ENCODE data around the gene CDKN2A. TPM values are rescaled to one million over a fixed set of nuclear protein-coding genes. Genes with fewer than 3 reads are reported as not detected.

The CDKN2A gene
- total RNA-seq, 2 donors from 2014 or later: 6.2 TPM; not detected in 1

DNA sequence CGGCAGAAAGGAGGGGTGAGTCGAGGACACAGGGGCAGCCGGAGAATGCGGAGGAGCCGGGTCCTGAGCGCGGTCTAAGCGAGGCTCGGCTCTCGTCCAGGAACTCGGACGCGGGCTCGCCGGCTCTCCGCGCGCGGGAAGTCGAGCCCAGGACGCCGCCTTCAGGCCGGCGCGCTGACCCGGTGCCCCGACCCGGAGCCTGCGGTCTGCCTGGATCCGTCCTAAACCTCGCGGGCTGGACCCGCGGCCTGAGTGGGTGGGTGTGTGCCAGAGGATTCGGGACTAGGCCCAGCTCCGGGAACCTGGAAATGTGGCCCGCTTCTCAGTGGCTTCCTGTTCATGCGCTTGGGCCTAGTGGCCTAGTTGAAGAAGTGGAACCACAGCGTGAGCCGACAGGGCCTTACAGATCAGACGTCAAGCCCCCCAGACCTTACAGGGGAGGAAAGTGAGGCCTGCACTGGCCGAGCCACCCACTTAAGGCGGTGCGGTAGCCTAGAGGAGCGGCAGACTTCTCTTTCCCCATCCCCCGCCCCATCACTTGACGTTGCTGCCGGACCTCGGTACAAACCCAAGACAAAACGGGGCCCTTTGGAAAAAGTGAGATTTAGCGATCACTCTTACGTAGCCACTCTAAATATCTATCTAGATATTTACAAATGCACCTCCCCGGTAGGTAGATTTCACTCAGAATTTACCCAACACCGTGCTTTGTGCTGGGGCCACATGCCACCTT, 1.6 kb upstream of the CDKN2A start:
- Histone ChIP-seq H3K36me3 (replicated peaks in 1 of 2; ENCODE audit: insufficient read depth in 1 of 2, low read depth in 2 of 2) (no peaks in the 10 kb centered on the region), H3K4me1 (peaks cover 17% of the 10 kb centered on the region), H3K4me3 (peak overlapping the region in 1 of 2 donors; percentile 86), H3K27ac (peak overlapping the region in 2 of 4 donors; percentile 51 to 81), H3K9me3 (no peaks in the 10 kb centered on the region), H3K27me3 (no peaks in the 10 kb centered on the region)
- peak in 3 of 4 donors; percentile 30 to 50 (median 38) for DNase-seq
- ATAC-seq: peak; percentile 62
- intact Hi-C loops (cut with DNase I): loop anchor here (10.0 kb wide), 1 partner anchor 61 kb away; no protein-coding TSS in a partner anchor
- TF ChIP-seq, protein P1, sequence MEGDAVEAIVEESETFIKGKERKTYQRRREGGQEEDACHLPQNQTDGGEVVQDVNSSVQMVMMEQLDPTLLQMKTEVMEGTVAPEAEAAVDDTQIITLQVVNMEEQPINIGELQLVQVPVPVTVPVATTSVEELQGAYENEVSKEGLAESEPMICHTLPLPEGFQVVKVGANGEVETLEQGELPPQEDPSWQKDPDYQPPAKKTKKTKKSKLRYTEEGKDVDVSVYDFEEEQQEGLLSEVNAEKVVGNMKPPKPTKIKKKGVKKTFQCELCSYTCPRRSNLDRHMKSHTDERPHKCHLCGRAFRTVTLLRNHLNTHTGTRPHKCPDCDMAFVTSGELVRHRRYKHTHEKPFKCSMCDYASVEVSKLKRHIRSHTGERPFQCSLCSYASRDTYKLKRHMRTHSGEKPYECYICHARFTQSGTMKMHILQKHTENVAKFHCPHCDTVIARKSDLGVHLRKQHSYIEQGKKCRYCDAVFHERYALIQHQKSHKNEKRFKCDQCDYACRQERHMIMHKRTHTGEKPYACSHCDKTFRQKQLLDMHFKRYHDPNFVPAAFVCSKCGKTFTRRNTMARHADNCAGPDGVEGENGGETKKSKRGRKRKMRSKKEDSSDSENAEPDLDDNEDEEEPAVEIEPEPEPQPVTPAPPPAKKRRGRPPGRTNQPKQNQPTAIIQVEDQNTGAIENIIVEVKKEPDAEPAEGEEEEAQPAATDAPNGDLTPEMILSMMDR (IDR thresholded peaks at IDR 0.05): peak in 3 of 7 experiments; percentile 11 to 23 (median 14)
- TF ChIP-seq POLR2A (IDR thresholded peaks at IDR 0.05): no peak
- WGBS, 2 donors: 20 to 34% methylated on average over 41 to 54 of the region's 54 CpGs

DNA sequence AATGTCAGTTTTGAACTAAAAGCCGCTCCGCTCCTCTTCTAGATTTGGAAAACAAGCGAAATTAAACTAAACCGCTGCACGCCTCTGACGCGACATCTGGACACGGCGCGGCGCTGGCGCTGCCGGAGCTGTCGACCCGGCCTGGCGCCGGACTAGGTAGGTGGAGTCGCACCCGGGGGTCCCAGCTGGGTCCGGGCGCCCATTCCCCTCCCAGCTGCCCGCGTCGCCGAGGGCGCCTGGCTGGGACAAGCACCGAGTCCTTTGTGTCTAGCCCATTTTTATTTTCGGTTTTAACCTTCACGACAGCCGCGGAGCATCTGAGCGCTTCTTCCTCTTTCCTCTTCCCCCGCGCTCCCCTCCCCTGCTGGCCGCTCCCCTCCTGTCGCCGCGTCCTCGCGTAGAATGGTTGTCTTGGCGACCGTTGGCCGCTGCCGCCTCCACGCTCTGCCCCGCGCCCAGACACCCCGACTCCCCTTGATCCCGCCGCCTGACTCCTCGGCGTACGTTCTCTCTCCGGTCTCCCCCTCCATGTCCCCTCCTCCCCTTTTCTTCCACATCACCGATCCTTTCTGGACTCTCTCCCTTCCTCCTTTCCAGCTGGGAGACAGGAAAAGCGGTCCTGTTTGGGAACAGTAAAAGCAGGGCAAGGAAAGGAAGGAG, 944 bp upstream of the CDKN2A start:
- peak in 2 of 3 donors; percentile 15 to 29 for TF ChIP-seq POLR2A (IDR thresholded peaks at IDR 0.05)
- TF ChIP-seq, protein P1 (IDR thresholded peaks at IDR 0.05): no peak
- Histone ChIP-seq H3K4me3 (peak overlapping the region; percentile 61 to 86), H3K27ac (peak overlapping the region in 3 of 4 donors; percentile 25 to 81 (median 51)), H3K36me3 (replicated peaks in 1 of 2; ENCODE audit: insufficient read depth in 1 of 2, low read depth in 2 of 2) (no peaks in the 10 kb centered on the region), H3K9me3 (no peaks in the 10 kb centered on the region), H3K27me3 (peaks cover 0 to 1% of the 10 kb centered on the region in 2 donors), H3K4me1 (peaks cover 17% of the 10 kb centered on the region)
- intact Hi-C loops (cut with DNase I): loop anchor here (10.0 kb wide), 1 partner anchor 60 kb away; no protein-coding TSS in a partner anchor
- ATAC-seq: peak; percentile 70
- 0% methylated on average over 56 of the region's 56 CpGs for WGBS, 2 donors
- peak; percentile 53 to 70 (median 56) for DNase-seq

DNA sequence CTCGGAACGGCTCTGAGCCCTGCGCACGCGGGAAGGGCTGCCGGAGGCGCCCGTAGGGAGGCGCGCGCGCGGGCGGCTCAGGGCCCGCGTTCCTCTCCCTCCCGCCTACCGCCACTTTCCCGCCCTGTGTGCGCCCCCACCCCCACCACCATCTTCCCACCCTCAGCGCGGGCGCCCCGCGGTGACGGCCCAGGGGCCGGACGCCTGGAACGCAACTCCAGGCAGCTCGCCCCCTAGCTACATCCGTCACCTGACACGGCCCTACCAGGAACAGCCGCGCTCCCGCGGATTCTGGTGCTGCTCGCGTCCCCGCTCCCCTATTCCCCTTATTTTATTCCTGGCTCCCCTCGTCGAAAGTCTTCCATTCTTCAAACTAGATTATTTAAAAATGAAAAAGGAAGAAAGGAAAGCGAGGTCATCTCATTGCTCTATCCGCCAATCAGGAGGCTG, 389 bp upstream of the CDKN2A start, which contains the start of gene CDKN2B-AS1:
Gene CDKN2B-AS1, plus strand, starts transcription at position 236 of the 450 bp plus-strand sequence.
- peak within 1 kb of the TSS in 3 of 4 donors; percentile 25 to 81 (median 51) for H3K27ac ChIP-seq
- peak within 1 kb of the TSS; percentile 61 to 86 for H3K4me3 ChIP-seq
- DNase-seq: peak in 3 of 4 donors; percentile 36 to 50 (median 38)
- no peak for TF ChIP-seq POLR2A (IDR thresholded peaks at IDR 0.05)
- TF ChIP-seq, protein P1 (IDR thresholded peaks at IDR 0.05): peak in 1 of 7 experiments; percentile 6
- 0 to 1% methylated on average over 12 to 42 of the region's 43 CpGs for WGBS, 2 donors
- peaks cover 0 to 7% of the 10 kb centered on the region in 2 donors for H3K27me3 ChIP-seq
- H3K36me3 ChIP-seq (replicated peaks in 1 of 2; ENCODE audit: insufficient read depth in 1 of 2, low read depth in 2 of 2): no peaks in the 10 kb centered on the region
- ATAC-seq: peak; percentile 65
- H3K4me1 ChIP-seq: peaks cover 17% of the 10 kb centered on the region
- H3K9me3 ChIP-seq: no peaks in the 10 kb centered on the region
- intact Hi-C loops (cut with DNase I): loop anchor here (5.0 to 10.0 kb wide), 2 partner anchors 60 to 177 kb away; no protein-coding TSS in a partner anchor

DNA sequence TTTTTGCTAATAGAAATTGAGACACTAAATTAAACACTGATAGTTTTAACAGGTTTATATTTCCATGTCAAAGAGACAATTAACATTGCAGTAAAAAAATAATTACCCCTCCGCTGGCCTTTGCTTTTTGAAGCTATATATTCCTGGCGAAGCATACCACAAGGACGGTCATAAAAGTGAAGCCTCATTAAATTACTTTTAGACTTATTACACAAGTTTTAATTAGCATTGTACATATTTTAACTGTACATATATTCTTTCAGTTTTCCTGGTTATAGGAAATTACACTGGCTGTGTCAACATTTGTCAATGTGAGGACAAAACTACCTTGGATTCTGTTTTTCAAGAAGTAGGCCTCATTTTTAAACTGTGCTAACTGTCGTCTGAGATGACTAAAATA, 1.2 kb downstream of the CDKN2A start:
- intact Hi-C loops (cut with DNase I): loop anchor here (5.0 to 10.0 kb wide), 2 partner anchors 58 to 176 kb away; no protein-coding TSS in a partner anchor
- H3K27me3 ChIP-seq: peaks cover 0 to 15% of the 10 kb centered on the region in 2 donors
- H3K9me3 ChIP-seq: no peaks in the 10 kb centered on the region
- peaks cover 17% of the 10 kb centered on the region for H3K4me1 ChIP-seq
- no peak for ATAC-seq
- TF ChIP-seq, protein P1 (IDR thresholded peaks at IDR 0.05): no peak
- TF ChIP-seq POLR2A (IDR thresholded peaks at IDR 0.05): no peak
- 91 to 98% methylated on average over 4 of the region's 4 CpGs for WGBS, 2 donors
- DNase-seq: no peak
- no peak overlapping the region for H3K4me3 ChIP-seq
- no peaks in the 10 kb centered on the region for H3K36me3 ChIP-seq (replicated peaks in 1 of 2; ENCODE audit: insufficient read depth in 1 of 2, low read depth in 2 of 2)
- no peak overlapping the region for H3K27ac ChIP-seq
